Nephron progenitor cell (in vitro differentiated cells): Measurements from ENCODE around the gene PLCG2.
"Not testable (repeated sequence)": the region's sequence is repeated elsewhere in the genome, so short reads cannot be mapped to it uniquely, and the experiment has no call there.

ENCODE experiments used
- DNase-seq: peaks from one replicate; pipeline ENCODE4 v3.0.0; 2021
- H3K27ac Mint-ChIP-seq: 2 replicates; pipeline ENCODE4 v1.8.0; 2021; ENCODE audit warnings: mild to moderate bottlenecking, moderate library complexity, mixed read lengths
- H3K27me3 Mint-ChIP-seq: 2 replicates; pipeline ENCODE4 v1.8.0; 2021; ENCODE audit warnings: mild to moderate bottlenecking, low read depth, mixed read lengths; ENCODE audit not compliant: poor library complexity
- H3K36me3 Mint-ChIP-seq: 2 replicates; pipeline ENCODE4 v1.8.0; 2021; ENCODE audit warnings: low read depth, mixed read lengths
- H3K4me1 Mint-ChIP-seq: 2 replicates; pipeline ENCODE4 v1.8.0; 2021; ENCODE audit warnings: mixed read lengths
- H3K4me3 Mint-ChIP-seq: 2 replicates; pipeline ENCODE4 v1.8.0; 2021; ENCODE audit warnings: mild to moderate bottlenecking, moderate library complexity, mixed read lengths
- H3K9me3 Mint-ChIP-seq: 2 replicates; pipeline ENCODE4 v1.8.0; 2021; ENCODE audit warnings: mild to moderate bottlenecking, moderate library complexity, mixed read lengths
- TF ChIP-seq, protein P1 (sequence below): fragments of 200-600 bp; sonication (generic); IDR thresholded peaks from 2 replicates; pipeline ENCODE4 v1.5.0; 2021; ENCODE audit warnings: antibody characterized with exemption

PLCG2 gene

DNA sequence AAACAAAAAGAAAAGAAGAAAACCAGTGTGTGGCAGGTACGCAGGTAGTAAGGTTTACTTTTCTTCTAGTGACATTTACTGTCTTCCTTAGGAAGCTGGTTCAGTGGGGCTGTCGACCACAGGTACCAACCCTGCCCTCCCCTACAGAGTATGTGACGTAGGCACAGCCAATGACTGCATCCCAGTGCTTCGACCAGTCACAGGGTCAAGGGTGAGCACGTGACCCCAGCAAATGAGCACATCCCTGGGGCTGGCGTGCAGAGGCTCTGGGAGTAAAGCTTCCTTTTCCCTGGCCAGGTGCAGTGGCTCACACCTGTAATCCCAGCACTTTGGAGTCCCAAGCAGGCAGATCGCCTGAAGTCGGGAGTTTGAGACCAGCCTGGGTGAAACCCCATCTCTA lies 38.9 kb upstream of the PLCG2 start:
- Mint-ChIP-seq H3K9me3 (no peaks in the 10 kb centered on the region), H3K4me1 (peaks cover 23% of the 10 kb centered on the region), H3K4me3 (no peak overlapping the region), H3K27me3 (peaks cover 15% of the 10 kb centered on the region), H3K27ac (no peak overlapping the region), H3K36me3 (no peaks in the 10 kb centered on the region)
- TF ChIP-seq, protein P1, sequence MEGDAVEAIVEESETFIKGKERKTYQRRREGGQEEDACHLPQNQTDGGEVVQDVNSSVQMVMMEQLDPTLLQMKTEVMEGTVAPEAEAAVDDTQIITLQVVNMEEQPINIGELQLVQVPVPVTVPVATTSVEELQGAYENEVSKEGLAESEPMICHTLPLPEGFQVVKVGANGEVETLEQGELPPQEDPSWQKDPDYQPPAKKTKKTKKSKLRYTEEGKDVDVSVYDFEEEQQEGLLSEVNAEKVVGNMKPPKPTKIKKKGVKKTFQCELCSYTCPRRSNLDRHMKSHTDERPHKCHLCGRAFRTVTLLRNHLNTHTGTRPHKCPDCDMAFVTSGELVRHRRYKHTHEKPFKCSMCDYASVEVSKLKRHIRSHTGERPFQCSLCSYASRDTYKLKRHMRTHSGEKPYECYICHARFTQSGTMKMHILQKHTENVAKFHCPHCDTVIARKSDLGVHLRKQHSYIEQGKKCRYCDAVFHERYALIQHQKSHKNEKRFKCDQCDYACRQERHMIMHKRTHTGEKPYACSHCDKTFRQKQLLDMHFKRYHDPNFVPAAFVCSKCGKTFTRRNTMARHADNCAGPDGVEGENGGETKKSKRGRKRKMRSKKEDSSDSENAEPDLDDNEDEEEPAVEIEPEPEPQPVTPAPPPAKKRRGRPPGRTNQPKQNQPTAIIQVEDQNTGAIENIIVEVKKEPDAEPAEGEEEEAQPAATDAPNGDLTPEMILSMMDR, result no peak
- no peak for DNase-seq

DNA sequence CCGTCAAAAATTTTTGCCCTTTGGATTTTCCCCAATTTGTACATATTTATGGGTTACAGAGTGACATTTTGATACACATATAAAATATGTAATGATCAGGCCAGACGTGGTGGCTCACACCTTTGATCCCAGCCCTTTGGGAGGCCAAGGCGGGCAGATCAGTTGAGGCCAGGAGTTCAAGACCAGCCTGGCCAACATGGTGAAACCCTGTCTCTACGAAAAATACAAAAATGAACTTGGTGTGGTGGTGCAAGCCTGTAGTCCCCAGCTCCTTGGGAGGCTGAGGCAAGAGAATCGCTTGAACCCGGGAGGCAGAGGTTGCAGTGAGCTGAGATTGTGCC lies 37.7 kb upstream of the PLCG2 start:
- Mint-ChIP-seq H3K27me3 (peaks cover 15% of the 10 kb centered on the region), H3K4me1 (peaks cover 24% of the 10 kb centered on the region)
- not testable (repeated sequence) for DNase-seq

DNA sequence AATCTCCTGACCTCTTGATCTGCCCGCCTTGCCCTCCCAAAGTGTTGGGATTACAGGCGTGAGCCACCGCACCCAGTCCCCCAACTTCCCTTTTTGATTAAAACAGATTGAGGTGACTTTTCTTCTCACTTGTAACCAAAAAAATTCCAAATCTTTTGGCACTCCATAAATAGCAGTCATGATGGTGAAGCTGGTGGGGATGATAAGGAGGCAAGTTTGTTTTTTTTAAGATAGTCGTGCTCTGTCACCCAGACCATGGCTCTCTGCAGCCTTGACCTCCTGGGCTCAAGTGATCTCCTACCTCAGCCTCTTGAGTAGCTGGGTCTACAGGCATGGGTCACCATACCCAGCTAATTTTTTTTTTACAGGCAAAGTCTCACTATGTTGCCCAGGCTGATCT lies 34.7 kb upstream of the PLCG2 start:
- H3K27ac Mint-ChIP-seq, result no peak overlapping the region
- H3K4me1 Mint-ChIP-seq, result peaks cover 25% of the 10 kb centered on the region

More for the DNA sequence above, 37.7 kb upstream of the PLCG2 start:
- not testable (repeated sequence) for H3K36me3 Mint-ChIP-seq, H3K4me3 Mint-ChIP-seq, H3K27ac Mint-ChIP-seq, H3K9me3 Mint-ChIP-seq

DNA sequence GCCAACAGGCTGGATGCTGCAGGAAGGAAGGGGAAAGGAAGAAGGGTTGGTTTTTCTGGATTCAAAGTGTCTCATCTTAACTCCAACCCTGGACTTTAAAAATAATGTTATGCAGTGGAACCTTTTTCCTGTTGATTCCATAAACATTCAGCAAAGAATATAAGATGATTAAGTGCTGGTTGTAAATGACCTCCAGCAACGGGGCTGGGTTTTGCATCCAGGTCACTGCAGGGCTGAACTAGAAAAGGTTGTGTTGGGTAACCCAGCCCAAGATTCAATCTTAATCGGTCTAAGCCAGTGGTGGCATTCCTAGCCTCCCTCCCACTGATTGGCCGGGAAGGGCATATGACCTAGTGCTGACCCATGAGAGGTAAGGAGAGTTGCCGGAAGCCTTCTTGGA lies 34.2 kb upstream of the PLCG2 start:
- no peak for DNase-seq
- TF ChIP-seq, protein P1, result no peak
- Mint-ChIP-seq H3K27me3 (peaks cover 12% of the 10 kb centered on the region), H3K36me3 (no peaks in the 10 kb centered on the region), H3K27ac (no peak overlapping the region), H3K4me3 (peak overlapping the region; percentile 77), H3K9me3 (no peaks in the 10 kb centered on the region), H3K4me1 (peaks cover 30% of the 10 kb centered on the region)

More for the DNA sequence above, 34.7 kb upstream of the PLCG2 start:
- Mint-ChIP-seq H3K9me3 (no peaks in the 10 kb centered on the region), H3K27me3 (peaks cover 12% of the 10 kb centered on the region), H3K4me3 (no peak overlapping the region), H3K36me3 (no peaks in the 10 kb centered on the region)
- TF ChIP-seq, protein P1, result no peak
- DNase-seq, result no peak

DNA sequence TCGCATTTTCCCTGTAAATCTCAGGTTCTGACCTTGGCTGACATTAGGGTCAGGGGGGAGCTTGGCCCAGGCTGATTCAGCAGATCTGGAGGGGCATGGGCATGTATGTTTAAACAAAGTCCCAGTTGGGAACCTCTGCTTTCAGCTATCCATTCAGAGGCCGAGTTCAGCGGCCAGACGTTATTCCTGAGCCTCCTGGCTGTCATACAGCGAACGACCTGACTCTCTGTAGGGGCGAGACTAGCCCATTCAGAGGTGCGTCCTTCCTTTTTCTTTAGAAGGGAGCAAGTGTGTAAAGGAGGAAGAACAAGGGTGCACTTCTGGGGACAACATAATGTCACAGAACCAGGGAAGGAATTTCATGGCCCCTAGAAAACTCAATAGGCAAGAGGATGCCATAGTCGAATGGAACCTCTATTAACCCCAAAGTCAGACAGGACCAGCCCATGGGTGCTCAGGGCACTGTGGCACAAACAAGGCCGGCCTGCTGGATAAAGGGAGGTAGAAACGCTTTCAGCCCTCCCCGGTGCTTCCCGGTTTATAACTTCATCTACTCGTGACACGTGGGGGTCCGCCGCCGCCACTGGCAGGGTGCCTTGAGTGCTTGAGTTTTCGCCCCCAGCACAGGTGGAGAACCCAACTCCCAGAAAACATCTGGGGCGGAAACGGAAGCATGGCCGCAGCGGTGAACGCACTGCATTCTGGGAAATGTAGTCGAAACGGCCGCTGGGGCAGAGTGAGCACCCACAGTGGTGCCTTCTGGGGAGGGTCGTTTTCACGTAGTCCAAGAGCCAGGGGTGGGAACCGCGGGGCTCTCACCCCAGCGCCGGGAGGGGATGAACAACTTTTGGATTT lies 33.2 kb upstream of the PLCG2 start:
- H3K4me1 Mint-ChIP-seq, result peaks cover 31% of the 10 kb centered on the region
- H3K27ac Mint-ChIP-seq, result no peak overlapping the region

DNA sequence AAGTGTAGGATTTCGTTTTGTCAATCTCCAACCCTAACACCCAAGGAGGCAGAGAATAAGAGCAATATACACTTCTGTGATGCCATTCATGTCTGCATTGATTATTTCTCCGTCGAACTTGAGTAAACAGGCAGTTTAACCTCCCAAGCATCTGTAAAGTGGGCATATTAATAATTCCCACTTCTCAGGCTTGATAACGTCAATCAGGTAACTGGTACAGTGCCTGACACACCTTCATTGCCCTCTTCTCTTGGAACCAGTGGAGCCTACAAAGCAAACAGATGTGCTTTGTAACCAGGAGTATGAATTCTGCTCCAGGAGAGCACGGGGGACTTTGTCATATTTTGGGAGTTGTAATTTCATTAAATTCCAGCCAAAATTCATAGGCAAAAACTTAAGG lies 32.5 kb upstream of the PLCG2 start:
- no peak overlapping the region for H3K27ac Mint-ChIP-seq
- no peaks in the 10 kb centered on the region for H3K9me3 Mint-ChIP-seq
- DNase-seq, result no peak
- peaks cover 37% of the 10 kb centered on the region for H3K4me1 Mint-ChIP-seq
- TF ChIP-seq, protein P1, result no peak
- peaks cover 12% of the 10 kb centered on the region for H3K27me3 Mint-ChIP-seq
- no peaks in the 10 kb centered on the region for H3K36me3 Mint-ChIP-seq
- H3K4me3 Mint-ChIP-seq, result peak overlapping the region; percentile 77

More for the DNA sequence above, 33.2 kb upstream of the PLCG2 start:
- DNase-seq, result peak; percentile 62
- H3K27me3 Mint-ChIP-seq, result peaks cover 12% of the 10 kb centered on the region
- TF ChIP-seq, protein P1, result no peak
- no peaks in the 10 kb centered on the region for H3K36me3 Mint-ChIP-seq
- peak overlapping the region; percentile 77 for H3K4me3 Mint-ChIP-seq
- H3K9me3 Mint-ChIP-seq, result no peaks in the 10 kb centered on the region
